NCI-H128 (cell line): ENCODE results near the gene SIPA1L3.

ENCODE experiments used
- DNase-seq: peaks from one replicate; lab custom pipeline; 2025; ENCODE audit not compliant: unreplicated experiment; lab: John Stamatoyannopoulos, UW

The SIPA1L3 gene

DNA sequence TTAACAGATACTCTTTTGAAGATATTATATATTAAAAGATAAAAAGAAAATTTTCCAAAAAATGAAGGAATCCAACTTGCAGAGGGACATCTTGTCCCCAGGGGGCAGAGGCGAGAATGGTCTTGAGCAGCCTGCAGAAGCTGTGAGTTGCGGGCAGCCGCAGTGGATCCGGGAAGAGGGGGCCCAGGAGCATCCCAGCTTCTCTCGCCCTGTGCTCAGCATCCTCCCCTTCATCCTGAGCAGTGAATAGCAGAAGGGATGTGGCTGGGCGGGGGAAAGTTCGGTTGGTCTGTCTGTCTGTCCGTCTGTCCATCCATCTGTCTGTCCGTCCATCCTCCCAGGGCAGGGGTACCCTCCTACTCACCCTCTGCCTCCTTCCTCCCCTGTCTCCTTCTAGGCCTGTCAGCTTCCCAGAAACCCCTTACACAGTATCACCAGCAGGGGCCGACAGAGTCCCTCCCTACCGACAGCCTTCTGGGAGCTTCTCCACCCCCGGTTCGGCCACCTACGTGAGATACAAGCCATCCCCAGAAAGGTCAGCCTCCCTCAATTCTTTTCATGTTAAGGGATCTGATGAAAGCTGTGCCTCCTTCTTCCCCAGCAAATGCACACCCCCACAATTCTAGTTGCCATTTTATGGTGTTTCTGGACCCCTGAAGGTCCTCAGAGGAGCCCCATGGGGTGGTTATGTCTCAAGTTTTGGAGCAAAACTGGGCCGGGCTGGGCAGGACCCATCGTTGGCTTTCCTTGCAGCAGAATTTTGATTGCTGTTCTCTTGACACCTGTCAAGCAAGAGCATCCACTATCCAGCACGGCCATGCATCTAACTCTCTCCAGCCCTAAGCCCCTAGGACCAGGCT is 235.4 kb downstream of the SIPA1L3 start:
- DNase-seq, result peak; percentile 25

DNA sequence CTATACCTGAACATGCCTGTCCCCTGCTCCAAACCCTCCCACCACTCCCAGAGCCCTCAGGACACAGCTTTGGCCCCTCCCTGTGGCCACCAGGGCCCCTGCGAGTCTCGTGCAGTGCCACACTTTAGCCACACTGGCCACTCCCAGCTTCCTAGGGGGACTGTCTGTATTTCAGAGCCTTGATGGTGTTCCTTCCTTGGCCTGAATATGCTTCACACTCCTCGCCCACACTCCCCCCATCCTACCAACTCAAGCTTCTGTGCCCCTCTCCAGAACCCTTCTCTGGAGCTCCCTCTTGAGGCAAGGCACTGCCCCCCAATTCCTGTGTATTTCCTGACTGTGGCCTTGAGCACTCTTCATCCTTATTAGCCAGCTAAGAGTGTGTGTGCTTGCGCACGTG is 236.8 kb downstream of the SIPA1L3 start:
- no peak for DNase-seq

DNA sequence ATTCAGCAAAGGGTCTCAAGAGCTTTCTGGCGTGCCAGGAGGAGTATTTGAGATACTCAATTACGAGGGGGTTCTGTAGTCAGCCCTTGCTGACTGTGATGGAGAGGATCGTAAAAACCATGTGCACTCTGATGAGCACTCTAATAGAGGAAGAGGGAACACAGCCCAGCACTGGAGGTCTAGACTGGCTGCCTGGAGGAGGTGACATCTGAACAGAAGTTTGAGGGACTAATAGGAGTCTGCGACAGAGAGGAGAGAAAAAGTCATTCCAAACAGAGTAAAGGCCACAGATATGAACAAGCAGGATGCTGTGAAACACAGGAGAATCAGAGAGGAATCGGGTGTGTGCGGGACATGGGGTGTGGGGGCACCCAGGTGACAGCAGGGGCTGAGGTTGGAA is 237.7 kb downstream of the SIPA1L3 start:
- no peak for DNase-seq

- DNase-seq, result no peak
Observed at GRCh38 chr19:38145623-38146022, 238.6 kb downstream of the SIPA1L3 start.

DNA sequence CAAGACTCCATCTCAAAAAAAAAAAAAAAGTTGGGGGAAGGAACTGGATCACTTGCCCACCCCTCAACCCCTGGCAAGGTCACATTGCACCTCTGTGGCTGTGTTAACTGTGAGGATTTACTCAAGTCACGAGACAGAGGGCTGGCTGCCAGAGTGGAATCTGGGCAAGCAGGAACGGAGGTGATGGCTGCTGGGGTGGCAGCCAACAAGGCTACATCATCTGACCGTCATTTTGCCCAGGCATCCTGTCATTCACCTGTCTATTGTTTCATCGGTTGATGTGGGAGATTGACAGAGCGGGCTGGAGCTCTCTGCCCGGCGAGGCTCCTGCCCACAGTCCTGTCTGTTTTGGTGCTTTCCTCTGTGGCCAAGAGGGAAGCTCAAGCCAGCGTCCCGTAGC is 241.3 kb downstream of the SIPA1L3 start:
- no peak for DNase-seq

- DNase-seq, result no peak
Observed at GRCh38 chr19:38149661-38150061, 242.7 kb downstream of the SIPA1L3 start.

DNA sequence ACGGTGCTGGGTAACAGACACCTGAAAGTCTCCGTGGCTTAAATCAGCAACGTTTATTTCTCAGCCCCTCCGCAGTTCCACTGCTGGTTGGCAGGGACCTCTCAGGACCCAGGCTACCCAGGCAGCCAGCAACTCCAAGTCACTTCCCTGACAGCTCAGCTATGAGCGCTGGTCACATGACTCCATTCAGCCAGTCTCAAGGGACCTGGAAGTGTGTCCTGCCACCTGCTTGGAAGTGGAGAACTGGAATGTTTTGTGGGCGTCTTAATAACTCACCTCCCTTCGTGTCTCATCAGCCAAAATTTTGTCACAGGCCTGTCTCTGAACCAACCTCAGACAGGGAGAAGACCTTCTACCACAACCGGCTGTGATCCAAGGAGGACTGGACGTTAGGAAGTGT is 244.2 kb downstream of the SIPA1L3 start:
- DNase-seq, result no peak

GRCh38 chr19:38152461-38153379 is 245.7 kb downstream of the SIPA1L3 start:
- DNase-seq, result no peak

GRCh38 chr19:38155453-38155852 is 248.4 kb downstream of the SIPA1L3 start:
- no peak for DNase-seq

- no peak for DNase-seq
Observed at GRCh38 chr19:38158730-38159129, 251.7 kb downstream of the SIPA1L3 start.

- DNase-seq, result no peak
Observed at GRCh38 chr19:38162094-38162493, 255.1 kb downstream of the SIPA1L3 start.

GRCh38 chr19:38162632-38163031 is 255.6 kb downstream of the SIPA1L3 start:
- no peak for DNase-seq

GRCh38 chr19:38163419-38164290 is 256.6 kb downstream of the SIPA1L3 start:
- no peak for DNase-seq

- DNase-seq, result no peak
Observed at GRCh38 chr19:38164526-38164925, 257.5 kb downstream of the SIPA1L3 start.

DNA sequence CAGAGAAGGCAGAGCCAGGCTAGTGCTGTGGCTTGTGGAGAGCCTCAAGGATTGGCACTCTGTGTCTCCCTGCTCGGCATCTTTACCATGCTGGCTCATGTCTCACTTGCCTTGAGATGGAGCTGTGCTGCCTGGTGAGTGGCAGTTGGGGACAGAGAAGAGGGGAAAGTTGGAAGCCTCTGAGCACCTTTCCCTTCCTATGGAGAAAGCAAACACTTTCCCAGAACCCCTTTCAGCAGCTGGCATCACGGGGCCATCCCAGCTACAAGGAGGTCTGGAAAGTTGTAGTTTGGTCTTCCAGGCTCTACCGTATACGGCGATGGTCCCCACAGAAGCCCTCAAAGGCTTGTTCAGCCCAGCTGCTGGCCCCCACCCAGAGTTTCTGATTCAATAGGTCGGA is 258.3 kb downstream of the SIPA1L3 start:
- no peak for DNase-seq

GRCh38 chr19:38168637-38169036 is 261.6 kb downstream of the SIPA1L3 start:
- DNase-seq, result no peak

DNA sequence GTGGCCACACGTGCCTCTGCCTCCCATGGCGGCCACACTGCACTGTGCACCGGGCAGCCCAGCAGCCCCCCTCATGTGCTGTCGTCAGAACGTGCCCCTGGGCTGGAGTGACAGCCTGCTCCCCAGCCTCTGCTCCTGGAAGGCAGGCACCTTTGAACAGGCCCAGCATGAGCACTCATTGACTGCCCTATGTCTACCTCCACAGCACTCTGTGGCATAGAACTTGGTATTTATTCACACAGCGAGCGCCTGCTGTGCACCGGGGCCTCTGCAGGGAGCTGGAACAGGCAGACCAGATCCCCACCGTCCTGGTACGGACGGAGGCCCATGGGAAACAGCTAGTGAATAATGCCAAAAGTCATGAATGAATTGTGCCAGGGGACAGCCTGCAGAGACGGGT is 263.3 kb downstream of the SIPA1L3 start:
- no peak for DNase-seq

GRCh38 chr19:38172001-38172400 is 265.0 kb downstream of the SIPA1L3 start:
- DNase-seq, result no peak

GRCh38 chr19:38173291-38174041 is 266.5 kb downstream of the SIPA1L3 start:
- peak; percentile 30 for DNase-seq

DNA sequence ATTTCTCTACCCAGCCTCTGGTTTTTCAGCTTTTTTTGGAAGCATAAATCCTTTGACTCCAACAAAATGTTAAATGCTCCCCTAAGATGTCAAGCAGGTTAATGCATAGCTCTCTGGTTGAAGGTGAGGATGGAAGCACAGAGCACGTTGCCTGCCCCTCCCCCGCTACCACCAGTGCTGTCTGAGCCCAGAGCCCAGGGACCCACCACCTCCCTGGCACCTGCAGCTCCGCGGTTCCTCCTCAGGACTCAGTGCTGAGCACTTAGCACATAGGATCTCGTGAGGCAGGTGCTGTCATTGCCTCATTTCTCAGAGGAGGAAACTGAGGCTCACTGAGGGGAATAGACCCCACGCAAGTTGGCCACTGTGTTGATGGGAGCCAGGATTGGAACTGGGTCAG is 268.4 kb downstream of the SIPA1L3 start:
- DNase-seq, result no peak
